HTERT RPE-1 (cell line): ENCODE data around the gene KRT36.

Source experiments
- in situ Hi-C: fragments of 300-500 bp; cut with MboI; formaldehyde crosslinking; loops from 4 replicates; pipeline ENCODE4 v1.14.3; 2020; ENCODE audit warnings: low sequenced_read_pairs

Gene KRT36

DNA sequence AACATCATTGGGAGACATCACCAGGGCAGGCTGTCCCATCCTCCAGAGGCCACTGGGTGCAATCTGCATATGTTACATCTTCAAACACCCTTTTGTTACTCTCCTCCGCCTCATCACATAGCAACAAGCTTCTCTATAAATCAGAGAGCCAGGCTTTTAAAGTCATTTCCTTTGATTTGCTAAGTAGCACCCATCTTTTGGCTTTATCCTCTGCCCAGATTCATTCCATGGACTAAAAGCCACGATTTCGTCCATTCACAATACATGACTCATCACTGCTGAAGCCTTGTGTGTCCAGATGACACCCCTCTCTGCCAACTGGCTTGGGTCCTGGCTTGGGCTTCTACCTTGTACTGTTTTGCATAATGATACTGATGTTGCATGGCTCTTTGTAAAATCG is 47.0 kb downstream of the KRT36 start:
- in situ Hi-C loops, result no loop called here

GRCh38 chr17:41440531-41441033 is 49.1 kb downstream of the KRT36 start, which contains the start of gene KRT38:
Gene KRT38 (minus strand): TSS chr17:41440983. CDS start chr17:41440921, 62 bp downstream.
- in situ Hi-C loops, result no loop called here

GRCh38 chr17:41439375-41439774 is 50.3 kb downstream of the KRT36 start:
- in situ Hi-C loops, result no loop called here

DNA sequence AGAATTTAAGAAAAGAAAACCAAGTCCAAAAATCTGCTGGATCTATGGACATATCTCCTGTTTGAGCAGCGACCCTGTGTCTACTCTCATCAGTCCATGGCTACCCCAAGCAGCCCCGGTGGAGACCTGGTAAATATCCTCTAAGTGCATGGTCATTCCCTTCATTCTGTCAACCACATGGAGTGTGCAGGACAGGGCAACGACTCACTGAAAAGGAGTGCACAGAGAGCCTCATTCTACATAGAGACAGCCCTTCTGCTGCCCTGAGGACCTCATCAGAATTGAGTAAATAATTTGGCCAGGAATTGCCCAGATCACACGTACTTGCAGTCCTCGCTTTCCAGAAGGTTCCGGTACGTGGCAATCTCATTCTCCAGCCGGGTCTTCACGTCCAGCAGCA is 51.9 kb downstream of the KRT36 start:
- in situ Hi-C loops, result no loop called here

- in situ Hi-C loops, result no loop called here
Observed at GRCh38 chr17:41437254-41437653, 52.5 kb downstream of the KRT36 start.
